Gastroesophageal sphincter (tissue), 4 donors: ENCODE data around the gene ANKRD13B. TPM values are rescaled to one million over a fixed set of nuclear protein-coding genes. Genes with fewer than 3 reads are reported as not detected.

Experiments used
- ATAC-seq: fragments of 150-250 bp; one replicate; pipeline ENCODE4 v1.9.1; 2016; ENCODE audit warnings: mild to moderate bottlenecking, moderate library complexity
- H3K27ac ChIP-seq, 4 donors: fragments of 200-600 bp; sonication (generic) in 3 of 4; 1 replicate in 3 of 4; 2 replicates in 1 of 4; pipeline ENCODE4 v1.5.1; 2016 to 2019
- H3K27me3 ChIP-seq: fragments of 200-600 bp; sonication (generic); one replicate; pipeline ENCODE4 v1.5.1; 2019
- H3K36me3 ChIP-seq, 2 donors: fragments of 200-600 bp; sonication (generic); one replicate each; pipeline ENCODE4 v1.5.1; 2019; ENCODE audit warnings: control low read depth in 1 of 2
- H3K4me1 ChIP-seq, 3 donors: fragments of 200-600 bp; sonication (generic); 1 replicate in 2 of 3; 2 replicates in 1 of 3; pipeline ENCODE4 v1.5.1; 2016 to 2019; ENCODE audit warnings: control low read depth in 2 of 3
- H3K4me3 ChIP-seq, 2 donors: fragments of 200-600 bp; sonication (generic); one replicate each; pipeline ENCODE4 v1.5.1; 2019; ENCODE audit warnings: mild to moderate bottlenecking in 1 of 2, moderate library complexity in 1 of 2
- H3K9me3 ChIP-seq, 3 donors: fragments of 200-600 bp; sonication (generic); one replicate each; pipeline ENCODE4 v1.5.1; 2017 to 2019; ENCODE audit warnings: control low read depth in 2 of 3
- EP300 ChIP-seq: sonication (generic); formaldehyde crosslinking; IDR thresholded peaks from one replicate; pipeline ENCODE4 v1.6.1; 2017; ENCODE audit warnings: antibody characterized with exemption, mild to moderate bottlenecking
- POLR2A ChIP-seq, 2 donors: fragments of 450-650 bp; IDR thresholded peaks; one replicate each; pipeline ENCODE4 v1.6.1; 2017; ENCODE audit warnings: antibody characterized with exemption in 2 of 2, mild to moderate bottlenecking in 2 of 2, moderate library complexity in 1 of 2
- POLR2AphosphoS5 ChIP-seq: sonication (generic); formaldehyde crosslinking; IDR thresholded peaks from one replicate; pipeline ENCODE4 v1.6.1; 2017; ENCODE audit warnings: antibody characterized with exemption
- WGBS, 2 donors: methylation state at CpG; one replicate each; pipeline ENCODE4 v1.1.5; 2018; ENCODE audit warnings: low coverage in 1 of 2; 5-methylcytosine and 5-hydroxymethylcytosine counted together
- total RNA-seq, 4 donors: library from RNA; depleted of rRNA; stranded (reverse); fragments of >200 nt; gene quantifications; one replicate each; pipeline ENCODE4 v1.1.0, GENCODE V29; 2016
- TF ChIP-seq, protein P1 (sequence below), 4 experiments: fragments of 200-600 bp in 2 of 4; fragments of 450-650 bp in 2 of 4; sonication (generic) in 1 of 4; IDR thresholded peaks; one replicate each; pipeline ENCODE4 v1.5.1; 2017 to 2019; ENCODE audit warnings: antibody characterized with exemption in 4 of 4, mild to moderate bottlenecking in 2 of 4, moderate library complexity in 2 of 4

ANKRD13B gene
- total RNA-seq, 4 donors from 2014 or later: 4.4 to 22.8 (median 10.0) TPM

DNA sequence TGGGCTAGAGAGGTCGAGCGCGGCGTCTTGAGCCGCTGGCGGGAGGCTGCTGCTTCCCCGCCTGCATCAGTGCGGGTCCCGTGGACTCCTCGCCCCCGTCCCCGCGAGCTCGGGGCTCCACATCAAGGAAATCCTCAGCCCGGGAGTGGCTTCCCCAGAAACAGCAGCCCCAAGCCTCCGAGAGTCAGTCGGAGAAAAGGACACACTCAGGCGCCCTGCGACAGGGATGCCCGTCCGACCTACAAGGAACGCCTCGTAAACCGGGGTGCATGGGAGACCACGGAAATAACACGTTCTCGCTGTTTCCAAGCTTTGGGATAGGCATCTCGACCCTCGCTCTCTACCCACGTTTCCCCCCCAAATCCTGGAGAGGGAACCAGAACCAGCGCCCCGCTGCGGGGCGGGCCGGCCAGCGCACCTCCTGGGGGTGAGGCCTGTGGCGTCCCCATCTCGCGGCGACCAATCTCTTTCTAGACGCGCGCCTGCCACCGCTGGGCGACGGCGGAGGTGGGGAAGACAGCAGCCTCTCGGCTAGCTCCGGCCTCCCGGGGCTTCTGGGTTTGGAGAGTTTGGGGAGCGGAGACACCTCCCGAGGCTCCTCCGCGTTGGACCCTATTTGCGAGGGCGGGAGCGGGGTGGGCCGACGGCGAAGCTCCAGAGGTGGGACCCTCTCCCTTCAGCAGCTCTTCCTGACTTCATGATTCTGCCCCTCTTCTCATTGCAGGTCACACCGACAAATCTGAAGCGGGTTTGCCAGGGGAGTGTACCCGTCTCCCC, 25.2 kb upstream of the ANKRD13B start:
- peak overlapping the region; percentile 48 to 85 for H3K4me3 ChIP-seq
- H3K9me3 ChIP-seq: no peaks in the 10 kb centered on the region
- 0% methylated on average over 2 of the region's 63 CpGs; no CpG with 5 or more reads in 1 of the 2 donors for WGBS, 2 donors
- no peak for TF ChIP-seq POLR2A (IDR thresholded peaks at IDR 0.05)
- TF ChIP-seq, protein P1, sequence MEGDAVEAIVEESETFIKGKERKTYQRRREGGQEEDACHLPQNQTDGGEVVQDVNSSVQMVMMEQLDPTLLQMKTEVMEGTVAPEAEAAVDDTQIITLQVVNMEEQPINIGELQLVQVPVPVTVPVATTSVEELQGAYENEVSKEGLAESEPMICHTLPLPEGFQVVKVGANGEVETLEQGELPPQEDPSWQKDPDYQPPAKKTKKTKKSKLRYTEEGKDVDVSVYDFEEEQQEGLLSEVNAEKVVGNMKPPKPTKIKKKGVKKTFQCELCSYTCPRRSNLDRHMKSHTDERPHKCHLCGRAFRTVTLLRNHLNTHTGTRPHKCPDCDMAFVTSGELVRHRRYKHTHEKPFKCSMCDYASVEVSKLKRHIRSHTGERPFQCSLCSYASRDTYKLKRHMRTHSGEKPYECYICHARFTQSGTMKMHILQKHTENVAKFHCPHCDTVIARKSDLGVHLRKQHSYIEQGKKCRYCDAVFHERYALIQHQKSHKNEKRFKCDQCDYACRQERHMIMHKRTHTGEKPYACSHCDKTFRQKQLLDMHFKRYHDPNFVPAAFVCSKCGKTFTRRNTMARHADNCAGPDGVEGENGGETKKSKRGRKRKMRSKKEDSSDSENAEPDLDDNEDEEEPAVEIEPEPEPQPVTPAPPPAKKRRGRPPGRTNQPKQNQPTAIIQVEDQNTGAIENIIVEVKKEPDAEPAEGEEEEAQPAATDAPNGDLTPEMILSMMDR (IDR thresholded peaks at IDR 0.05): peak in 3 of 4 experiments; percentile 44 to 53 (median 46)
- no peak for TF ChIP-seq EP300
- TF ChIP-seq POLR2AphosphoS5: no peak
- H3K27me3 ChIP-seq: no peaks in the 10 kb centered on the region
- peak overlapping the region; percentile 66 to 93 (median 89) for H3K27ac ChIP-seq
- H3K36me3 ChIP-seq: peaks cover 0 to 10% of the 10 kb centered on the region in 2 donors
- H3K4me1 ChIP-seq: peaks cover 0 to 79% (median 12%) of the 10 kb centered on the region in 3 donors
- ATAC-seq: peak; percentile 30

DNA sequence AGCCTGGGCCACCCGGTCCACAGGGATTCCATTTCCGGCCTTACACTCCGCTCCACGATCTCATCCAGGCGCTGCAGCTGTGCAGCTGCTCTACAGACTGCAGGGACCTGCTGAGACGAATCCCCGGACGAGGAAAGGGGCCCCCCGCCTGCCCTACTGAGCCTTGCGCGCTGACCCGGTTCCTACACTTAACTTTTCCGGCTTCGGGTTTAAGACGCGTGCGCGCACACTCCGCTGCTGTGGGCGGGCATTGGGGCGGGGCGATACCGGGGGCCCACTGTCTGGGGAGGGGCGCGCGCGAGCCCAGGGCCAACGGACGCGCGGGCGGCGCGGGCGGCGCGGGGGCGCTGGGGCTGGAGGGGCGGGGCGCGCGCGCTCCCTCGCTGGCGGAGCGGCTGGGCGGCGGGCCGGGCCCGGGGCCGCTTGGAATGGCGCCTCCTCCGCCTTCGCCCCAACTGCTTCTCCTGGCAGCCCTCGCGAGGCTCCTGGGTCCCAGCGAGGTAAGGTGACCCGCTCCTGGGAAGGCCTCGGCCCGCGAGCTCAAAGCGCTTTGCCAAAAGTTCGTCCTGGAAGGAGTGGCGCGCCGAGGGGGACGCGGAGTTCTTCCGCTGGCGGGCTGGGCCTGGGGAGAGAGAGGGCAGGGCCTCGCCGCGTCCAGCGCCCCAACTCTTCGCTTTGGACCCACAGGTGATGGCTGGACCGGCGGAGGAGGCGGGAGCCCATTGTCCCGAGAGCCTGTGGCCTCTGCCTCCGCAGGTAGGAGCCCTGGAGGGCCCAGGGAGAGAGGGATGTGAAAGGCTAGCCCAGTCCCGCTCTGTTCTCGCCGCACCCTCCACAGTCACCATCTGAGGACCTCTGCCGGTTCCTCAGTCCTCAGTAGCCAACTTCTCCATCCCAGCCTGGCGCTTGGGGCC, 24.3 kb upstream of the ANKRD13B start, which contains the start of gene TP53I13:
Gene TP53I13 (plus strand): TSS at position 371 of the 914 bp plus-strand sequence. CDS start 58 bp downstream, at position 429.
- TF ChIP-seq POLR2A (IDR thresholded peaks at IDR 0.05) (peak; percentile 34 to 40), EP300 (no peak), POLR2AphosphoS5 (peak; percentile 9)
- H3K4me1 ChIP-seq: peaks cover 0 to 88% (median 18%) of the 10 kb centered on the region in 3 donors

DNA sequence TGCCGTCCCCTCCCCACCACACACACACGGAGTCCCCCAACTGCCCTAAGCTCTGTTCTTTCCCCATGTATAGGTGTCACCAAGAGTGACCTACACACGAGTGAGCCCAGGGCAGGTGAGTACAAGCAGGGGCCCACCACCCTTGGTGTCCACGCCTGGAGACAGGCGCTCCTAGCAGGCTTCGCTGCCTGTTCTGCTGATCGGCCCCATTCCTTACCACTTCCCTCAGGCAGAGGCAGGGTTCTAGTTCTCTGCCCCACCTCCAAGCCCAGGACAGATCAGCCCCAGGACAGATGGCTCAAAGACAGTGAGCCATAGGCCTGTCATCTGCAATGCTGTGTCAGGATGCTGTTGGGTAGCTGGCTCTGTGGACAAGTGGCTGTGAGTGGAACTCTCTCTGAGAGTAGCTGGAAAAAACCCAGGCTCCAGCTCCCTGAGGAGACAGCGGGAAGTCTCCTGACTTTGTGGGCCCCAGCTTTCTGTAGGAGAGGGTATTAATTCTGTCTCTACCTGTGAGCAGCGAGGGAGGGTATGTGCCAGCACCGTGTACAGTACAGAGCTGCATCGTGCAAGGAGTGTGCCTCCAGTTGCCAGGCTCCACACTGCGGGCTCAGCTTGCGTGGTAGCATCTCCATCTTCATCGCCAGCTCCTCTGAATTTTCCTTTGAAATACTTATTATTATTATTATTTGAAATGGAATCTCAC, 23.5 kb upstream of the ANKRD13B start:
- Histone ChIP-seq H3K27ac (peak overlapping the region; percentile 39 to 93 (median 89)), H3K36me3 (peaks cover 0 to 20% of the 10 kb centered on the region in 2 donors), H3K9me3 (no peaks in the 10 kb centered on the region), H3K27me3 (no peaks in the 10 kb centered on the region), H3K4me3 (peak overlapping the region; percentile 48 to 85), H3K4me1 (peaks cover 0 to 81% (median 18%) of the 10 kb centered on the region in 3 donors)
- TF ChIP-seq POLR2A (IDR thresholded peaks at IDR 0.05) (no peak), POLR2AphosphoS5 (no peak), EP300 (no peak)
- TF ChIP-seq, protein P1 (IDR thresholded peaks at IDR 0.05): no peak
- ATAC-seq: no peak
- 51 to 81% methylated on average over 7 to 13 of the region's 14 CpGs for WGBS, 2 donors

More for the DNA sequence above, 24.3 kb upstream of the ANKRD13B start, which contains the start of gene TP53I13:
- H3K27ac ChIP-seq: peak within 1 kb of the TSS; percentile 66 to 93 (median 89)
- peaks cover 0 to 12% of the 10 kb centered on the region in 2 donors for H3K36me3 ChIP-seq
- ATAC-seq: peak; percentile 71
- WGBS, 2 donors: 0 to 1% methylated on average over 3 to 12 of the region's 85 CpGs
- peak within 1 kb of the TSS; percentile 48 to 85 for H3K4me3 ChIP-seq
- no peaks in the 10 kb centered on the region for H3K27me3 ChIP-seq
- H3K9me3 ChIP-seq: no peaks in the 10 kb centered on the region

DNA sequence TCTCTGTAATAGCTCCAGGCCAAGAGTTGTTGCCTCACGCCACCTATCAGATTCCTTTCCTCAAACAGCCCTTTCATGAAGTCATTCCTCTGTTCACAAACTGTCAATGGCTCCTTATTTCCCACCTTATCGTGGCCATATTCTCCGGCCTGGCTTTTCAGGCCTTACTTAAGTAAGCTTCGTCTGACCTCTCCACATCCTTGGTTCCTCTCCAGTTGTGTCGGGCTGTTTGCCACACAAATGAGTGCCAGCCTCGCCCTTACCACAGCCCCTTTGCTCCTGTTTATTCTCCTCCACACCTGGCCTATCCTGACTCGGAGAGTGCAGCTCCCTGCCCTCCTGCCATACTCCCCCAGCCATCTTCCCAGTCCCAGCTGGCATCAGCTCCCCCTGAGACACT, 22.4 kb upstream of the ANKRD13B start:
- 58 to 71% methylated on average over 3 to 7 of the region's 7 CpGs for WGBS, 2 donors
- no peaks in the 10 kb centered on the region for H3K27me3 ChIP-seq
- no peaks in the 10 kb centered on the region for H3K9me3 ChIP-seq
- H3K4me3 ChIP-seq: no peak overlapping the region
- TF ChIP-seq POLR2A (IDR thresholded peaks at IDR 0.05): no peak
- TF ChIP-seq, protein P1 (IDR thresholded peaks at IDR 0.05): no peak
- H3K27ac ChIP-seq: no peak overlapping the region
- peaks cover 0 to 31% of the 10 kb centered on the region in 2 donors for H3K36me3 ChIP-seq
- H3K4me1 ChIP-seq: peaks cover 0 to 70% (median 18%) of the 10 kb centered on the region in 3 donors
- ATAC-seq: no peak
